T-helper 1 cell (primary cell): ENCODE measurements around the gene PNRC2.
"Not testable (repeated sequence)": the region's sequence is repeated elsewhere in the genome, so short reads cannot be mapped to it uniquely, and the experiment has no call there.

Experiments
- DNase-seq, 5 donors: peaks; one replicate each; pipeline ENCODE4 v3.0.0-alpha.2; 2012 to 2020

PNRC2 gene

GRCh38 chr1:23953020-23953419 lies 6.6 kb upstream of the PNRC2 start:
- no peak for DNase-seq

GRCh38 chr1:23957096-23957495 lies 2.5 kb upstream of the PNRC2 start:
- DNase-seq = no peak

GRCh38 chr1:23958040-23958809 lies 1.4 kb upstream of the PNRC2 start:
- DNase-seq = not testable (repeated sequence)

- DNase-seq = peak; percentile 81 to 98 (median 89)
These were observed 693 bp upstream of the PNRC2 start for GRCh38 chr1:23958810-23959460.

- no peak for DNase-seq
These were observed 828 bp downstream of the PNRC2 start for GRCh38 chr1:23960291-23961020.

- DNase-seq = no peak
These were observed 4.1 kb downstream of the PNRC2 start for GRCh38 chr1:23963617-23964234.

- DNase-seq = no peak
These were observed 4.6 kb downstream of the PNRC2 start for GRCh38 chr1:23964235-23964668.

- no peak for DNase-seq
These were observed 5.4 kb downstream of the PNRC2 start for GRCh38 chr1:23964790-23965740.

- DNase-seq = no peak
These were observed 7.4 kb downstream of the PNRC2 start for GRCh38 chr1:23966973-23967493.

- DNase-seq = no peak
These were observed 8.2 kb downstream of the PNRC2 start for GRCh38 chr1:23967871-23968270.

- DNase-seq = no peak
These were observed 17.7 kb downstream of the PNRC2 start for GRCh38 chr1:23977187-23977853.

GRCh38 chr1:23977854-23978191 lies 18.2 kb downstream of the PNRC2 start:
- DNase-seq = no peak

- DNase-seq = no peak
These were observed 19.2 kb downstream of the PNRC2 start for GRCh38 chr1:23978805-23979204.

- DNase-seq = no peak
These were observed 19.8 kb downstream of the PNRC2 start for GRCh38 chr1:23979387-23979880.

GRCh38 chr1:23979881-23980727 lies 20.5 kb downstream of the PNRC2 start, which contains the start of gene SRSF10:
Gene SRSF10 (minus strand): TSS chr1:23980327. CDS start chr1:23980255, 72 bp downstream.
- DNase-seq = peak; percentile 96 to 100 (median 97)

- DNase-seq = peak in 2 of 5 donors; percentile 1 to 60
These were observed 21.1 kb downstream of the PNRC2 start for GRCh38 chr1:23980728-23981070.

GRCh38 chr1:23984417-23985186 lies 25.0 kb downstream of the PNRC2 start:
- no peak for DNase-seq

- not testable (repeated sequence) for DNase-seq
These were observed 27.4 kb downstream of the PNRC2 start for GRCh38 chr1:23987038-23987437.

GRCh38 chr1:23989263-23989662 lies 29.6 kb downstream of the PNRC2 start:
- no peak for DNase-seq
